HG02885 (cell line): Measurements from ENCODE around the gene CYP19A1.
A peak's percentile ranks its signal among the peaks of the same experiment; 100 is the strongest.
"Not testable (repeated sequence)": the region's sequence is repeated elsewhere in the genome, so short reads cannot be mapped to it uniquely, and the experiment has no call there.

Source experiments
- ATAC-seq: cut with Tn5 transposase; IDR thresholded peaks from one replicate; pipeline ENCODE4 v1.9.1; 2021; ENCODE audit warnings: mild to moderate bottlenecking; ENCODE audit not compliant: unreplicated experiment, poor library complexity

The CYP19A1 gene

DNA sequence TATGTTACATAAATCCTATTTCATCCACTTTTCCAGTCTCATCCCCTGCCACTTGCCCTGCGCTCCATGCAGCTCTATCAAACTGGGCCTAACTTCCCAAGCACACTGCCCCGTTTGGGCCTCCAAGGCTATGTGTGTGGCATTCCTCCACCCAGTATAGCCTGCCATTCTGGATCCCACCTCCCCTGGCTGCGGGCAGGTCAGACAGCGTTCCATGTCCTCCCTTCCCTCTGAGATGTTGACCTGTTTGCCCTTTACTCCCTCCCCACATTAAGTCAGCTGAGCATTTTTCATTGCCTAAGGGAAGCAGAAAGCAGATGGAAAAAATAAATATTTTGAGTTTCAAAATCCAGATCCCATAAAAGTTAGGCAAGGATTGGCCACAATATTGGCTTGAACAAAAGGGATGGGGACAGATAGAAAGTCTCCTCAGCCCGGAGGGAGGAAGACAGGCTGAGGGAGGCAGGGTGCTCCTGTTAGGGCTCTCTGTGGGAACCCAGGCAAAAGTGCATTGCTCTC, 73.3 kb downstream of the CYP19A1 start:
- ATAC-seq: no peak

DNA sequence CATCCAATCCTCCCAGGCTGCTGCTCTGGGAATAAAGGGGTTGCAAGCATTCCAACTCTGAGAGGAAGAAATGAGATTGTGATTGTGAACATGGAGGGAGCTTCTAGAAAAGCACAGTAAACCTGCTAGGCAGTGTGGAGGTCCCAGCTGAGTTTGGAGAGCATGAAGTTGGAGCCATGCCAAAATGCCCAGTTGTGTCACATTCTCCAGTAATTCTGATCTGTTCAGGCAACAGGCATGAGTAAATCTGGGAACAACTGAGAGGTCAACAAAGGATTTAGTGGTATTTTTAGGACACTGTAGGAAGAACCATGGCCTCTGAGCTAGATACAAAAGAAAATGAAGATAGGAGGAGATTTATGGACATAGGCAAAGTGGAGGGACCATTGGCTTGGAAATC, 74.7 kb downstream of the CYP19A1 start:
- ATAC-seq: no peak

GRCh38 chr15:51263116-51263515, 75.3 kb downstream of the CYP19A1 start:
- no peak for ATAC-seq

GRCh38 chr15:51262463-51262862, 75.9 kb downstream of the CYP19A1 start:
- ATAC-seq: no peak

- ATAC-seq: not testable (repeated sequence)
These were observed 77.3 kb downstream of the CYP19A1 start for GRCh38 chr15:51261113-51261512.

- no peak for ATAC-seq
These were observed 78.2 kb downstream of the CYP19A1 start for GRCh38 chr15:51260202-51260601.

- ATAC-seq: no peak
These were observed 82.9 kb downstream of the CYP19A1 start for GRCh38 chr15:51255533-51255932.

DNA sequence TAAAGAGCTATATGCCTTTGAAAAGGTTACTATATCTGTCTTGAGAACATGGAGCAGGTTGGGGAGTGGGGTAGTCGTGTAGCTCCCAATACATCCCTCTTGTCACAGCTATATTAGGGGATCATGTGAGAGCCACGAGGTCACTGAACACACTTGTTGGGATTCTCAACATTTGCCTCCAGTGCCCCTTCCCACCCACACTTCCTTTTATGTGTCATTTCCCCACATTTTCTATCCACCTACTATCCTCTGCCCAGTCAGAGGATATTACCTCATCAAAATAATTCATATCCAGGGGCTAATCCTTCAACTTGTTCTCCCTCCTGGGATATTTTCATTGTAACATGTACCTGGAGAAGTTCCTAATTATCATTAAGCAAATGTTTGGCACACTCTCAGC, 85.0 kb downstream of the CYP19A1 start:
- ATAC-seq: no peak

DNA sequence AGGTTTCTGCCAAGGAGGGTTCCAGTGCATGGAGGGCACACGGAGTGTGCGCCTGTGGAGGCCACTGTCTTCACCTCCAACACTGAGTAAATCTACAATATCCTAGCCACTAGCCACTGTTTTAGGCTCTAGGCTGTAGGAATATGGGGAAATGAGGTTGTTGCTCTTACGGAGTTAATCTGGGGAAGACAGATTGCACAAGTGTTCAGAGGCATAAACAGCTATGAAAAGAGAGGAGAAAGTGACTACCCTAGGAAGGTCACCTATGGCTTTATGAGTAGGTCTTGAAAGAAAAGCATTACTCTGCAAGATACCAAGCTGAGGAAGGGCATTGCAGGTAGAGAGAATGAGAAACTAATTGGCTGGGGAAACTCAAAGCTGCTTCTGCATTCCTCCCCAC, 85.7 kb downstream of the CYP19A1 start:
- ATAC-seq: no peak

- ATAC-seq: no peak
These were observed 86.8 kb downstream of the CYP19A1 start for GRCh38 chr15:51251556-51251955.

DNA sequence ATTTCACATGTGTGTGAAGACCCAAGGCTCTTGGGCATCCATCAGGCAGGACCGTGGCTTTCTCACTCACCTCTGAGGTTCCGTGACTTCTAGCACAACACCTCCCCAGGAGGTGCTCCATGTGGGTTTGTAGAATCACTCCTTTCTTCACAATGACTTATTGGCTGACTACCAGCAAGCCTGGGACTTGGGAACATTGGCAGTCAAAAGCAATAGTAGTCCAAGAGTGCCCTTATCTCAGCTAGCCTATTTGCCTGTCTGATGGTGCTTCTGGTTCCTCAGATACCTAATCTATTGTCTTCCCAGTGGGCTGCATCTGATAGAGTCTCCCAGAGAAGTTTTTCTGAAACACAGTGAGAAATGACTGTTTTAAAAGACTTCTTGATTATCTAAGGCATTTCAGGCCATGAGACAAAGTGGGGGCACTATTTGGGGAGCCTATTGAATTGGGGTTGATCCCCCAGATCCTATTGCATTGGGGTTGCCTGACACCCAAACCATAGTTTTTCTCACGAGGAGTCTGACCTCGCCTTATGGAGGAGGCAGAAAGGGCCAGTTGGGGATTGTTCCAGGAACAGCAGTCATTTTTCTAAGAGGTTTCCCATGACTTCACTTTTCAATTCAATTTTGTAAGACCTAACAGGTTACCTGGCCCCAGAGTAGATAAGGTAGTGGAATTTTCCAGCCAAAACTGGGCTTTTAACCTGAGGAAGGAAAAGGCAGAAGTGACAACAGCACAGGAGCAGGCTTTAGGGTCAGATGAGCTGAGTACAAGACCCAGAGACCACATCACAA, 88.0 kb downstream of the CYP19A1 start:
- ATAC-seq: no peak

GRCh38 chr15:51245628-51246027, 92.8 kb downstream of the CYP19A1 start:
- no peak for ATAC-seq

DNA sequence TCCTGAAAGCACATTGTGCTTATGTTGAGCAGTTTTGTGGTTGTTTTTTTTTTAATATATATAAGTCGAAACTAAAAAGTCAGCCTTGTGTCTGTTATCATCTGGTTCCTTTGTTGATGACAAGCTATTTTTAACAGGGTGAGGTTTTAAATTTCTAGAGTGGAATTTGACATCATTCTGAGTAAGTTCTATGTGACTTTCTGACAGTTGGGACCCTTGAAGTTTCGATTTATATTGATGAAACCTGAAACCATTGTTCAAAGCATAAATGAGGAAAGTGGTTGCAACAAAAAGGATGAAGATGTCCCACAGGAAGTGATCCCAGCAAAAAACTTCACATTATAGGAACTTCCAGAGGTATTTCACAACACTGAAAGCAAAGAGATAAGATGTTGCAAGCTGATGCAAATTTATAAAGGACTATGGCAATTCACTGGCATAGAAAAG, 94.0 kb downstream of the CYP19A1 start:
- ATAC-seq: no peak

- ATAC-seq: peak; percentile 60
These were observed 94.6 kb downstream of the CYP19A1 start for GRCh38 chr15:51243774-51244173.

- no peak for ATAC-seq
These were observed 98.3 kb downstream of the CYP19A1 start for GRCh38 chr15:51240066-51240465.

- no peak for ATAC-seq
These were observed 100.6 kb downstream of the CYP19A1 start for GRCh38 chr15:51237816-51238215.

DNA sequence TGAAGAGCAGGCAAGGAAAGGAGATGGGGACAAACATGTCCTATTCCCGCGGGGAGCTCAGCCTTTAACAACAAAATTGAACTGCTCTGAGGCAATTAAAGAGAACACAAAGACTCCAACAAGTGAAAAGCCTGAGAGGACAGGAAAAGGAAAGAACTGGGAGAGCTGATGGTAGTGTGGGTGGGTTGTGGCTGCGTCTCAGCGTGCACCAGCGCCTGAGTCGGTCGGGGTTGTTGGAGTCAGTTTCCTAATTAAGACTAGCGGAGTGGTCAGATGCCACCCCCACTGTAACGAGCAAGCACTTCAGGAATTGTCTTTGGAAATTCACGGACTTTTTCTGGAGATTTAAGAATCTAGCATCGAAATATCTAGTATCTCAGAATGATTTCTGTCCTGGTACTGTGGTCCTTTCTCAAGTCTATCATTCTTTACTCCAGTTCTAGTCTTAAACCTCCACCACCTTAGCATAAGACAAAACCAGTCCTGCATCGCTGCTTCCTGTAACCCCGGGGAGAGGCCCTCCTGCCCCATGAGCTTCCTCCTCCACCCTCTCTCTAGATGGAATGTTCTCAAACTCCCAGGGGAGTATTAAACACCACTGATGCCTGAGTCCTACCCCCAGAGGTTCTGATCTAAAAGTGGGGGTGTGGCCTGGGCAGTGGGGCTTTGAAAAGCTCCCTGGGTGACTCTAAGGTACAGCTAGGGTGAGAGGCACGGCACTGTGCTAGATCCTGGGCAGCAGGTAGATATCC, 104.0 kb downstream of the CYP19A1 start:
- ATAC-seq: no peak

DNA sequence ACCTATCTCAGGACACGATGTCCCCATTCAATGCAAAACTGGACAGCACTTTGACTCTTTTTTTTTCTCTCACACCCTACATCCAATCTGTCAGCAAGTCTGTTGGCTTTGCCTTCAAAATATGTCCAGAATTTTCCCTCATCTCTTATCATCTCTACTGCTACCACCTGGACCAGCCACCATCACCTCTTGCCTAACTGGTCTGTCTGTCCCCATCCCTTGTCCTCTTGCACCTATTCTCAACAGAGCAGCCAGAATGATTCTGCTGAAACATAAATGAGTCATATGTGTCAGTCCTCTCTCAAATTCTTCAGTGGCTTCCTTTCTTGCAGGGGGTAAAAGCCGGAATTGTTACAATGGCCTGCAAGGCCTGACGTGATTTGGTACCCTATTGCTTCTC, 105.8 kb downstream of the CYP19A1 start:
- no peak for ATAC-seq

DNA sequence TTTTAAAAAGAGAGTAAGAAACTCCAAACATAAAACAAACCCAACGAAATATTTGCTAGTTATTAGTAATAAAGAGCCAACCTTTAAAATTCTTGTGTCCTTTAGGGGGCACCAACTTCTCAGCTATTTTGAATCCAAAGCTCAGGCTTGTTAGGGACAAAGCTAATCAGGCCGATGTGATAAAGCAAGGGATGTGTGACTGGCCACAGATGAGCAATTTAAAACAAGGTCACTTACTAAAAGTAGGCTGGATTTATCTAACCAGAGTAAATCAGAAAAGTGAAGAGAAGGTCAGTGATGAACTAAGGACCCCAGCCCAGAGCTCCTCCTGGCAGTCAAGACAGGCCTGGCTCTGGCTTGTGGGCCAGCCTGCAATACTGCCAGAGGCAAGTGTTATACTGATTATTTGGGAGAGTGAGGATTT, 108.5 kb downstream of the CYP19A1 start:
- no peak for ATAC-seq

DNA sequence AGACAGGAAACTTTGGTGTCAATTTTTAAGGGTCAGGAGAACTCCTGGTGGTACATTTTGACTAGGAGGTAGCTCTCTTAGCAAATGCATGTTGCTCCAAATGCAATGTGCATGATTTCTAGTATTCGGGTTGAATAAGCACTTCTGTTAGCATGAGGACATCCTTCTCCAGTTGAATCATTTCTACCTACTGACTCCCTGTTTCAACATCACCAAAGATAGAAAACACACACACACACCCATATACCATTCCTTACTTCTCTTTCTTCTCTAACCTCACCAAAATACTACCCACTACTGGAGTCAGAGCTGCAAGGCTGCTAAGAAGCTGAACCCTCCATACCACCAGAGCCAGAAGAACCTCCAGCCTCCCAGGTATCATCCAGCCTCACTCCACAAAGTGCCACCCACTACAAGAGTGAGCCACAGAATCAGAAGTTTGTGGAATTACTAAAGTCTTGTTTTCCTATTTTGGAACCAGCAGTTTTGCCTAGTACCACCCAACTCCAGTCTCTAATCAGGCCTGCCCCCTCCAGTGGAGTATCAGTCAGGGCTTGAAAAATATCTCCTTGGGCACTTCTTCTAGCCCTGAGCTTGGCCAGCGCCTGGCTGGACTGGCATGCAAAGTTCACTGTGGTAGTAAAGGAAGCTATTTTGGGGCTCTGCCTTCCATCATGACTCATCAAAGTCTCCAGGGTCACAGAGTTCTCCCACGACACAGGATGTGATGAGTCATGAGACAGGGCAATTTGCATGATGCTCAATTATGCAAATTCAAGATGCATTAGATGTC, 110.3 kb downstream of the CYP19A1 start:
- ATAC-seq: peak; percentile 89
